CD4-positive, alpha-beta T cell treated with Interleukin-21 for 1 hour (primary cell): ENCODE results near the gene C2CD3.
"Not testable (repeated sequence)": the region's sequence is repeated elsewhere in the genome, so short reads cannot be mapped to it uniquely, and the experiment has no call there.

Experiments used
- DNase-seq: peaks from one replicate; pipeline ENCODE4 v3.0.0-alpha.2; 2020

The C2CD3 gene

GRCh38 chr11:74162681-74163467 lies 7.9 kb downstream of the C2CD3 start:
- no peak for DNase-seq

- DNase-seq, result no peak
These were observed 11.2 kb downstream of the C2CD3 start for GRCh38 chr11:74159642-74160041.

- DNase-seq, result no peak
These were observed 13.6 kb downstream of the C2CD3 start for GRCh38 chr11:74157169-74157568.

- DNase-seq, result no peak
These were observed 16.1 kb downstream of the C2CD3 start for GRCh38 chr11:74154620-74155281.

- no peak for DNase-seq
These were observed 17.6 kb downstream of the C2CD3 start for GRCh38 chr11:74153224-74153623.

- DNase-seq, result no peak
These were observed 23.4 kb downstream of the C2CD3 start for GRCh38 chr11:74147199-74147929.

GRCh38 chr11:74144592-74144991 lies 26.2 kb downstream of the C2CD3 start:
- no peak for DNase-seq

GRCh38 chr11:74142624-74143023 lies 28.2 kb downstream of the C2CD3 start:
- DNase-seq, result no peak

GRCh38 chr11:74141908-74142307 lies 28.9 kb downstream of the C2CD3 start:
- no peak for DNase-seq

GRCh38 chr11:74141241-74141695 lies 29.5 kb downstream of the C2CD3 start:
- DNase-seq, result no peak

- not testable (repeated sequence) for DNase-seq
These were observed 30.8 kb downstream of the C2CD3 start for GRCh38 chr11:74139919-74140431.

- DNase-seq, result no peak
These were observed 31.5 kb downstream of the C2CD3 start for GRCh38 chr11:74139151-74139918.

- DNase-seq, result no peak
These were observed 32.2 kb downstream of the C2CD3 start for GRCh38 chr11:74138572-74138971.

- DNase-seq, result no peak
These were observed 32.8 kb downstream of the C2CD3 start for GRCh38 chr11:74138021-74138420.

GRCh38 chr11:74135127-74135840 lies 35.5 kb downstream of the C2CD3 start:
- no peak for DNase-seq

GRCh38 chr11:74134661-74135060 lies 36.1 kb downstream of the C2CD3 start:
- no peak for DNase-seq

- no peak for DNase-seq
These were observed 37.4 kb downstream of the C2CD3 start for GRCh38 chr11:74133436-74133835.

GRCh38 chr11:74132833-74133232 lies 38.0 kb downstream of the C2CD3 start:
- DNase-seq, result no peak

GRCh38 chr11:74129121-74129520 lies 41.7 kb downstream of the C2CD3 start:
- not testable (repeated sequence) for DNase-seq

GRCh38 chr11:74123008-74123448 lies 47.8 kb downstream of the C2CD3 start:
- no peak for DNase-seq

- DNase-seq, result no peak
These were observed 49.0 kb downstream of the C2CD3 start for GRCh38 chr11:74121804-74122203.
